Esophagus squamous epithelium (tissue), 5 donors: ENCODE data around the gene HACD2. TPM values are rescaled to one million over a fixed set of nuclear protein-coding genes. Genes with fewer than 3 reads are reported as not detected.

Experiments
- DNase-seq: peaks from one replicate; lab custom pipeline; 2025; lab: John Stamatoyannopoulos, UW
- H3K27ac ChIP-seq, 4 donors: fragments of 200-600 bp; sonication (generic); one replicate each; pipeline ENCODE4 v1.5.1; 2016 to 2019; ENCODE audit warnings: mild to moderate bottlenecking in 1 of 4
- H3K27me3 ChIP-seq, 4 donors: fragments of 200-600 bp; sonication (generic); 1 replicate in 3 of 4; 2 replicates in 1 of 4; pipeline versions ENCODE4 v1.5.1 to v1.6.0; 2017 to 2021; ENCODE audit warnings: antibody characterized with exemption in 1 of 4
- H3K36me3 ChIP-seq, 3 donors: fragments of 200-600 bp; sonication (generic); one replicate each; pipeline ENCODE4 v1.5.1; 2016 to 2019
- H3K4me1 ChIP-seq, 3 donors: fragments of 200-600 bp; sonication (generic); one replicate each; pipeline ENCODE4 v1.5.1; 2017 to 2019
- H3K4me3 ChIP-seq, 4 donors: fragments of 200-600 bp; sonication (generic); 1 replicate in 3 of 4; 2 replicates in 1 of 4; pipeline ENCODE4 v1.5.1; 2016 to 2019; ENCODE audit warnings: mild to moderate bottlenecking in 2 of 4, moderate library complexity in 1 of 4
- H3K9me3 ChIP-seq, 3 donors: fragments of 200-600 bp; sonication (generic); one replicate each; pipeline ENCODE4 v1.5.1; 2016 to 2019
- POLR2A ChIP-seq, 4 donors: fragments of 450-650 bp; IDR thresholded peaks; one replicate each; pipeline ENCODE4 v1.6.1; 2017; ENCODE audit warnings: antibody characterized with exemption in 4 of 4, mild to moderate bottlenecking in 4 of 4, moderate library complexity in 3 of 4
- WGBS, 2 donors: methylation state at CpG; one replicate each; pipeline ENCODE4 v1.1.5; 2018; 5-methylcytosine and 5-hydroxymethylcytosine counted together
- intact Hi-C: fragments of 100-400 bp; cut with DNase I; formaldehyde crosslinking; loops from one replicate; pipeline ENCODE4 v1.15.0; 2022
- total RNA-seq, 4 donors: library from RNA; depleted of rRNA; stranded (reverse); fragments of >200 nt; gene quantifications; one replicate each; pipeline ENCODE4 v1.1.0, GENCODE V29; 2016
- TF ChIP-seq, protein P1 (sequence below), 6 experiments: fragments of 450-650 bp in 4 of 6; fragments of 200-600 bp in 2 of 6; sonication (generic) in 2 of 6; IDR thresholded peaks; one replicate each; pipeline ENCODE4 v1.5.1; 2016 to 2019; ENCODE audit warnings: antibody characterized with exemption in 6 of 6, mild to moderate bottlenecking in 4 of 6, moderate library complexity in 4 of 6
- donor health status: DM: yes; HTN: yes; CAD: no.

HACD2 gene
- total RNA-seq, 4 donors from 2014 or later = 28.4 to 46.6 (median 34.9) TPM

- no peaks in the 10 kb centered on the region for H3K36me3 ChIP-seq
- DNase-seq = no peak
- TF ChIP-seq POLR2A (IDR thresholded peaks at IDR 0.05) = no peak
- TF ChIP-seq, protein P1, sequence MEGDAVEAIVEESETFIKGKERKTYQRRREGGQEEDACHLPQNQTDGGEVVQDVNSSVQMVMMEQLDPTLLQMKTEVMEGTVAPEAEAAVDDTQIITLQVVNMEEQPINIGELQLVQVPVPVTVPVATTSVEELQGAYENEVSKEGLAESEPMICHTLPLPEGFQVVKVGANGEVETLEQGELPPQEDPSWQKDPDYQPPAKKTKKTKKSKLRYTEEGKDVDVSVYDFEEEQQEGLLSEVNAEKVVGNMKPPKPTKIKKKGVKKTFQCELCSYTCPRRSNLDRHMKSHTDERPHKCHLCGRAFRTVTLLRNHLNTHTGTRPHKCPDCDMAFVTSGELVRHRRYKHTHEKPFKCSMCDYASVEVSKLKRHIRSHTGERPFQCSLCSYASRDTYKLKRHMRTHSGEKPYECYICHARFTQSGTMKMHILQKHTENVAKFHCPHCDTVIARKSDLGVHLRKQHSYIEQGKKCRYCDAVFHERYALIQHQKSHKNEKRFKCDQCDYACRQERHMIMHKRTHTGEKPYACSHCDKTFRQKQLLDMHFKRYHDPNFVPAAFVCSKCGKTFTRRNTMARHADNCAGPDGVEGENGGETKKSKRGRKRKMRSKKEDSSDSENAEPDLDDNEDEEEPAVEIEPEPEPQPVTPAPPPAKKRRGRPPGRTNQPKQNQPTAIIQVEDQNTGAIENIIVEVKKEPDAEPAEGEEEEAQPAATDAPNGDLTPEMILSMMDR (IDR thresholded peaks at IDR 0.05) = no peak
- H3K27me3 ChIP-seq = peaks cover 0 to 10% (median 0%) of the 10 kb centered on the region in 4 donors
- no peaks in the 10 kb centered on the region for H3K9me3 ChIP-seq
- no peak overlapping the region for H3K4me3 ChIP-seq
- 49 to 50% methylated on average over 6 of the region's 7 CpGs for WGBS, 2 donors
- no peak overlapping the region for H3K27ac ChIP-seq
- no peaks in the 10 kb centered on the region for H3K4me1 ChIP-seq
- intact Hi-C loops = no loop called here
Measured at GRCh38 chr3:123464211-123464610, 120.6 kb downstream of the HACD2 start.

GRCh38 chr3:123459862-123460261 is 125.0 kb downstream of the HACD2 start:
- Histone ChIP-seq H3K9me3 (no peaks in the 10 kb centered on the region), H3K4me3 (no peak overlapping the region), H3K27ac (no peak overlapping the region), H3K4me1 (no peaks in the 10 kb centered on the region), H3K36me3 (no peaks in the 10 kb centered on the region), H3K27me3 (peaks cover 0 to 20% (median 0%) of the 10 kb centered on the region in 4 donors)
- intact Hi-C loops = no loop called here
- no peak for DNase-seq
- WGBS, 2 donors = 20 to 34% methylated on average over 5 to 6 of the region's 8 CpGs
- TF ChIP-seq, protein P1 (IDR thresholded peaks at IDR 0.05) = no peak
- no peak for TF ChIP-seq POLR2A (IDR thresholded peaks at IDR 0.05)

DNA sequence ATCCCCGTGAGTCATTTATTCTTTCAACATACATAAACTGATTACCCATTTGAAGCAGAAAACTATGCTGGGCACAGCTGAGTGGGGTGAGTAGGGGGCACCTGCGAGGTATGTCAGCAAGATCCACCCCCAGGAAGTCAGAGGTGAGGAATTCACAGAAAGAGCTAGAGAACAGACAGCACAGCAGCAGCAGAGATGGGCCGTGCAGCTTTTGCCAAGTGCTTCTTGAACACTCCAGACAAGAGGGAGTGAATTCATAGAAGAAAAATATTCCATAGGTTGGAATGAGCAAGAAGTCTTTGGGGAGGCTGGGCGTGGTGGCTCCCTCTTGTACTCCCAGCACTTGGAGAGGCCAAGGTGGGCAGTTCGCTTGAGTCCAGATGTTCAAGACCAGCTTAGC is 126.6 kb downstream of the HACD2 start:
- 69 to 81% methylated on average over 4 to 5 of the region's 5 CpGs for WGBS, 2 donors
- intact Hi-C loops = no loop called here

GRCh38 chr3:123457841-123458240 is 127.0 kb downstream of the HACD2 start:
- TF ChIP-seq, protein P1 (IDR thresholded peaks at IDR 0.05) = no peak
- no peak for TF ChIP-seq POLR2A (IDR thresholded peaks at IDR 0.05)
- no peaks in the 10 kb centered on the region for H3K9me3 ChIP-seq
- H3K4me1 ChIP-seq = no peaks in the 10 kb centered on the region
- no peak overlapping the region for H3K27ac ChIP-seq
- peaks cover 0 to 24% (median 0%) of the 10 kb centered on the region in 4 donors for H3K27me3 ChIP-seq
- H3K36me3 ChIP-seq = no peaks in the 10 kb centered on the region
- intact Hi-C loops = no loop called here
- H3K4me3 ChIP-seq = no peak overlapping the region
- 80 to 88% methylated on average over 1 of the region's 1 CpG for WGBS, 2 donors
- DNase-seq = no peak

More for the DNA sequence above, 126.6 kb downstream of the HACD2 start:
- Histone ChIP-seq H3K9me3 (no peaks in the 10 kb centered on the region), H3K27ac (no peak overlapping the region), H3K4me1 (no peaks in the 10 kb centered on the region), H3K27me3 (peaks cover 0 to 24% (median 0%) of the 10 kb centered on the region in 4 donors), H3K36me3 (no peaks in the 10 kb centered on the region), H3K4me3 (no peak overlapping the region)
- DNase-seq = no peak
- TF ChIP-seq POLR2A (IDR thresholded peaks at IDR 0.05) = no peak
- TF ChIP-seq, protein P1 (IDR thresholded peaks at IDR 0.05) = no peak

DNA sequence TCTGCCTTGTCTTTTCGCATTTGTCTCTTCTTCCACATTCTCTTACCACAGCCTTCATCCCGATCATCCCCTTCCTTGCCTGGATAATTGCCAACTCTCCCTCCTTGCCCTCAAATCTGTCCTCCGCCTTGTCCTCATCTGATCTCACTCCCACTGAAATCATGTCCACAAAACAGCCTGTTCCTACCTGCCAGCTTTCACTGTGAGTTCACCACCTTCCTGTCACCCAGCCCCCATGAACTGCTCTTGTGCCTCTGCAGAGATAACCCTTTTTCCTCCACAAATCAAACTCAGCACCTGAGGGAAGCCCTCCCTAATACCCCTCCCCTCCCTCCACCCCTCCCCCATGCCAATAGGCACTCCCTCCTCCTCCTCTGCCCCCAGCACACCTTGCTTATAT is 131.2 kb downstream of the HACD2 start:
- DNase-seq = no peak
- Histone ChIP-seq H3K36me3 (no peaks in the 10 kb centered on the region), H3K9me3 (no peaks in the 10 kb centered on the region), H3K27ac (no peak overlapping the region), H3K27me3 (peaks cover 0 to 51% (median 0%) of the 10 kb centered on the region in 4 donors), H3K4me1 (peaks cover 7 to 26% (median 14%) of the 10 kb centered on the region in 3 donors), H3K4me3 (no peak overlapping the region)
- TF ChIP-seq POLR2A (IDR thresholded peaks at IDR 0.05) = no peak
- TF ChIP-seq, protein P1 (IDR thresholded peaks at IDR 0.05) = no peak
- 49 to 60% methylated on average over 3 of the region's 3 CpGs for WGBS, 2 donors
- intact Hi-C loops = no loop called here
